Kidney tubule cell (primary cell): ENCODE measurements around the gene PCNX2.
"Not testable (repeated sequence)": the region's sequence is repeated elsewhere in the genome, so short reads cannot be mapped to it uniquely, and the experiment has no call there.

ENCODE experiments used
- DNase-seq: peaks from one replicate; pipeline ENCODE4 v3.0.0-alpha.2; 2018; ENCODE audit warnings: low spot score

PCNX2 gene

DNA sequence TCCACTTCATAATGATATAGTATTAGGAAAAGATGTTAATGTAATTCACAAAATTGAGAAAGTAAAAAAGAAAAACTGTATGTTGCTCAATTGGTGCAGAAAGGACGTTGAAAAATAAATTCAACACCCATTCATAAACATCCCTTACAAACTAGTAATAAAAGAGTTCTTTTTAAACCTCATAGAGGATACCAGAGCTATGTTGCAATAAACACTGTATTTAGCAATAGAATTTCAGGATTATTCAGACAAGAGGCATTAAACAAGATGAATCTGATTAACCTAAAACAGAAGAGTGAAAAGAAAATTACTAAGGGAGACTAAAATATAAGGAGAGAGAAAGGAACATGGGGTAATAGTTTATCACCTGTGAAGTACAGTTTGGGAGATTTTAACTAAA is 190.3 kb downstream of the PCNX2 start:
- DNase-seq, result no peak

DNA sequence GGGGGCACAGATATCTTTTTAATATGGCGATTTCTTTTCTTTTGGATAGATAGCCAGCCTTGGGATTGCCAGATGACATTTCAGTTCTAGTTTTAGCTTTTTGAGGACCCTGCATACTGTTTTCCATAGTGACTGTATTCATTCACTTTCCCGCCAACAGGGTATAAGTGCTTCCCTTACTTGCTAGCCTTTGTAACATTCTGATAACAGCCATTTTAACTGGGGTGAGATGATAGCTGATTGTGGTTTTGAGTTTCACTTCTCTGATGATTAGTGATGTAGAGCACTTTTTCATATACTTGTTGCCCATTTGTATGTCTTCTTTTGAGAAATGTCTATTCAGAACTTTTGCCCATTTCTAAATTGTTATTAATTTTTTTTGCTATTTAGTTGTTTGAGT is 193.2 kb downstream of the PCNX2 start:
- DNase-seq, result no peak

DNA sequence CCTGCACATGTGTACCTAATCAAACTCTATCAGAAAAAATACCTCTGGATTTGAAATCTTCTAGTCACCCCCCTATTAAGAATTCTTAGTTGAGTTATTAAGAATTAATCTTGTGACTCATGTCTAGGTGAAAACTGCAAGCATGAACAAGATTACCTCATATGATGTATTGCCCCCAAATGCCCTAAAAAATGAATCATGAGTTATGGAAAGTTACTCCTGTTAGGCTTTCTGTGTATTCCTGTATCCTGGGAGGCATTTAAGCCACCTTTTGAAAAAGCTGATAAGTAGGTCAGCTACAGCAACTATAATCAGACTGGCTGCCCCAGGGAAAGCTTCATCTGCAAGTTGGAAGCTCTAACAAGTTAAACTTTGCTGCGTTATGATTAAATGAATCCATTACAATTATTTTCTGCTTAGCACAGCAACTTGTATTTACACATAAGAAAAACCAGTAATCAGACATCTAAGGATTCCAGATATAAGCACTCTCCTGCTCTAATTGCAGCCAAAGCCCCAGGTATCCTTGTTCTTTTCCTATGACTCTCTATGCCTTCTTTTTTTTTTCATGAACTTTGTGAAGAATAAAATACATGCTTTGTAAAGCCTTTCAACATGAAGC is 197.5 kb downstream of the PCNX2 start:
- DNase-seq, result peak; percentile 96

DNA sequence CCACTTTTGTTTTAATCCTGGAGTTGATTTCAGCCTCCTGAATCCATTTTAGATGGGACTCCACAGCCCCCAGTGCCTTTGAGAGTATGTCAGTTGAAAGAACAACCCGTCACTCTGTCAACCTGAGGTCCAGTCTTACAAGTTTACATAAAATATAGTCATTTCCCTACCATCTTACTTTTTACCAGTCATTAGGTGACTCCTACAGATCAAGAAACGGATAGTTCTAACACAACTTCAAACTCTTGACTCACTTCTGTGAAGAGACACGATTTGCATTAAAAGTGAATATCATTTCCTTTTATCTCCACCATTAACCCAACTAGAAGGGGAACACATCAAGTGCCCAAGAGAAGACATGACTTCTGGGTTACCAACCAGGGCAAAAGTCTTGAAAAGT is 198.0 kb downstream of the PCNX2 start:
- no peak for DNase-seq

GRCh38 chr1:233094691-233095090 is 200.8 kb downstream of the PCNX2 start:
- peak; percentile 54 for DNase-seq

DNA sequence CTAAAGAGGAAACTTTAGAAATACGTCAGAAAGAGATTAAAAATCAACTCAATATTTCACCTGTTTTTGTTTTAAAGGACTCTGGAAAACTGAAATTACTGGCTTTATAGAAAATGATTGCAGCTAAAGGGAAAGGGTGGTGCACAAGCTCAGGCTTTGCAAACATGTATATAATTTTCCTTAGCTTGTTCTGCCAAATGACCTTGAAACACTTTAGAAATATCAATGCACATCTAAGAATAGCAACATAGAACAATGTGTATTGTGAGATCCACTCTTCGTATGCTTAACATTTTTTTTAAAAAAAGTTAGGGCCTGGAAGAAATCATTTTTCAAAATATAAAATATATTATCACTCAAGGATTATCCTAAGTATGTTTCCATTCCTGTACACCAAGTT is 201.3 kb downstream of the PCNX2 start:
- no peak for DNase-seq

DNA sequence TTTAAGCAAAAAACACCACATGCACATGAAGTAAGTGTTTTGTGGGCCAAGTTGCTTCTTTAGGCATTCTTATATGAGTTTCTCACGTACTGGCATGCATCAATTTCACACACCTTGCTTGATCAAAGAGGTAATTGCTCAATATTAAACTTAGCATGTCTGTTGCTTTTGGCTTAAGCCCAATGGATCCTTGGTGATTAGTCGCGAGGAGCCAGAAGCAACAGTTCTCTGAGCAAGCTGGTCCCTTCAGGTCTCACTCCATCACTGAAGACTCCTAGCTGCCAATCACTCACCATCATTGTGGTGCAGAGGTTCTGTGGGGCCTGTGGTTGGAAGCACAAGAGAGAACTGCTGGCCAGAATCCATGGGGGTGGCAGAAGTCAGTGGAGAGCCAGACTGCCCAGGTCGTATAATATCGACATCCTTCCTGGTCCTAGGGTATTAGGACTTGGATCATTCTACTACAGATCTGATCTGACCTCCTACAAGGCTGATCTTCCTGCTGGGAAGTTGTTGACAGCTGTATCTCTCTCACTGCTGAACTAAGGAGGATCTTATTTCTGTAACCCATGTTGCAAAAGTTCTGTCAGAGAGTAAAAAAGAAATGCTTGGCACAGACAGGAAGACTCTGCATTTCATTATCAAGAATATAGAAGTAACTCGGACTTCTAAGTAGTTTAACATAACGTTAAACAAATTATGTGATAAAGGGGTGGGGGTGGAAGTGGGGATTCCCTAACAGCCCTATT is 204.6 kb downstream of the PCNX2 start:
- DNase-seq, result no peak

DNA sequence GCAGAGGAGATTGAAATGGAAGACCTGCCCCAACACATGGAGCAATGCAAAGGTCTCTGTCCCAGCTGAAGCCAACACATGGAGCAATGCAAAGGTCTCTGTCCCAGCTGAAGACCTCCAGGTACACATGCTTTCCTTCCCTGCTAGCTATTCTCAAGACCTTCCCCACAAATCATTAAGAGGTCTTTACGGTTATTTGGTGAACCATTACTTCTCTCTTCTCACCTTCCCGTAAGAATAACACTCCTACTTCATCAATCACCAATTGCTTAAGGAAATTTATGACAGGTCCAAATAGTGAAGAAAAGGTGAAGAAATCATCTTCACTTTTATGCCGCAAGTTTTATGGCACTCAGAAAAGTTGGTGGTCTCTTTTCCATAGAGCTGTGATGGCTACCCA is 206.3 kb downstream of the PCNX2 start:
- DNase-seq, result no peak

- DNase-seq, result no peak
These were observed 206.9 kb downstream of the PCNX2 start for GRCh38 chr1:233088613-233089012.

- no peak for DNase-seq
These were observed 208.3 kb downstream of the PCNX2 start for GRCh38 chr1:233086961-233087881.

- DNase-seq, result no peak
These were observed 210.0 kb downstream of the PCNX2 start for GRCh38 chr1:233085566-233085965.

- DNase-seq, result no peak
These were observed 212.6 kb downstream of the PCNX2 start for GRCh38 chr1:233082778-233083550.

DNA sequence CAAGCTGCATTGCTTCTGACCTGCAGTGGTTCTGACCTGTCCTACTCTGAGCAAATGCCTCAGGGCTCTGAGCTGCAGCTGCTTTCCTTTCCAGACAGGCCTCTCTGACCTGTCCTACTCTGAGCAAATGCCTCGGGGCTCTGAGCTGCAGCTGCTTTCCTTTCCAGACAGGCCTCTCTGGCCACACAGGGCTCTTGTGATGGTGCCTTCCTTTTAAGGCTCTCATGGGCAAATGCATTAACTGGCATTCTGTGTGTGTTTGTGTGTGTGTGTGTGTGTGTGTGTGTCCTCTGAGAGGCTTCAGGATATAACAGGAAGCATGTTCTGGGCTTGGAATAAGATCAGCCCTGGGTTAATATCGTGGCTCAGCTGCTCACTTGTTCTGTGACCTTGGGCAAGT is 213.8 kb downstream of the PCNX2 start:
- peak; percentile 25 for DNase-seq

DNA sequence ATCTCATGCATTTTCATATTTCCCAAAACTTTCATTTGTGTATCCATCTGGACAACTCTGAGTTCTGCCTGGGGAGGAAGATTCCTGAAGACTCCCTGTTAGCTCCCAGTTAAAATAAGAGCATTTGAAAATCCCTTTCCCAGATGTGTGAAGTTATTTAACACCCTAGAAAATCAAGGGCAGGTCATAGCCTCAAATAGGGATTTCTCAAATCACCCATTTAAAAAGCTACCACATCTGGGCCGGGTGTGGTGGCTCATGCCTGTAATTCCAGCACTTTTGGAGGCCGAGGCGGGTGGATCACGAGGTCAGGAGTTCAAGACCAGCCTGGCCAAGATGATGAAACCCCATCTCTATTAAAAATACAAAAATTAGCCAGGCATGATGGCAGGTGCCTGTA is 214.7 kb downstream of the PCNX2 start:
- not testable (repeated sequence) for DNase-seq

DNA sequence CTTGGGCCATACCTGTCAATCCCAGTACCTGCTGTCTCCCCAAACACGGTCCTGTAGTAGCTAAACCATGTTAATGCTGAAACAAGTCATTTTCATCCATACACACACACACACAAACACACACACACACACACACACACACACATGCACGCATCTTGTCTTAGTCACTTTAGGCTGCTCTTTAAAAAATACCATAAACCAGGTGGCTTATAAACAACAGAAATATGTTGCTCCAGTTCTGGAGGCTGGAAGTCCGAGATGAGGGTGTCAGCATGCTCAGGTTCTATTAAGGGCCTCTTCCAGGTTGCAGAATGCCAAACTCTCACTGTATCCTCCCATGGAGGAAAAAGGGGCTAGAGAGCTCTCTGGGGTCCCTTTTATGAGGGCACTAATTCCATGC is 215.2 kb downstream of the PCNX2 start:
- DNase-seq, result no peak

- no peak for DNase-seq
These were observed 216.0 kb downstream of the PCNX2 start for GRCh38 chr1:233079574-233079973.

DNA sequence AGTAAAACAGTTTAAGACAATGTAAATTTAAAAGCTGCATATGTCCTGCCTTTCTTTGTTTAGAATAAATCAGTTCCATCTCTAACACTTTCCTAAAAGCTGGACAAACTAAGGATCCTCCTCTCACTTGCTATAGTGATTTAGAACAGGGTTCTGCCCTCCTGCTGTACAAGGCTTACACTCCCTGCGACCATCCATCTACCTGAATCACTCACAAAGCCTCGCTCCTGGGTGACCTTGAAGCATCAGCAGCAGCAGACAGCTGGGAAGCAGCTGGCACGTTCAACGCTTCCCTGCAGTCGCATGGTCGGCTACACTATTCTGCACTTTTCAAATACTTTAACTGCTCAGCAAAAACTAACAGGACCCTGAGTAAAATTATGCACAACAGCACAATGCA is 217.1 kb downstream of the PCNX2 start:
- no peak for DNase-seq

DNA sequence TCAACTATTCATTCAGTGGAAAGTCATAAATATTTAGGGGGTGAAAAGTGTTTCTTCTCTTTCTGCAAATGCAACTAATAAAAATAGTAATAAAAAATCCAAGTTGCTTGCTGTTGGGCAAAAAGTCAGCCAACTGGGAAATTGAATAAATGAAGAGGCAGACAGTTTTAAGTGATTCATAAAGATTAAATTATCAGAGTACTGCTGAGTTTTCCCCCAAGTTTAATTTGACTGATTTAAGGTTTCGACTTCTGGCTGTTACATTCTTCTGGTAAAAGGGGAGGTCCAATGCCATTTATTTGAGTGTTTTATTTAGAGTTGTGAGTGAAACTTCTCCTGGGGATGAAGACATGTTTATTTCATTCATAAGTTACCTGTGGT is 219.6 kb downstream of the PCNX2 start:
- DNase-seq, result no peak

DNA sequence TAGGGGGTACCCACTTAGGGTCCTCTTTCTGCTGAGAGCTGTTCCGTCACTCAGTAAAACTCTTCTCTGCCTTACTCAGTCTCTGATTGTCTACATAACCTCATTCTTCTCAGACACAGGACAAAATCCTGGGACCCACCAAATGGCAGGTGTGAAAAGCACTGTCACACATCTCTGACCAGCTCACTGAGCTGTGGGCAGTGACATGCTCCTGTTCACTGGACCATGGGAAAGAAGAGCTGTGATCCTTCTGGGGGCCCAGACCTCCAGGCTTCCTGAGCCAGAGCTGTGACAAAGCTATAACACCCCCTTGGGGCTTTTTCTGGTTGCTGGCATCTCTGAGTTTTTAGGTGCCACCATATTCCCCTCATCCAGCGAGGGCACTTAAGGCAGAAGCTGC is 229.4 kb downstream of the PCNX2 start:
- peak; percentile 49 for DNase-seq

- DNase-seq, result no peak
These were observed 229.8 kb downstream of the PCNX2 start for GRCh38 chr1:233065685-233066084.

GRCh38 chr1:233064988-233065387 is 230.5 kb downstream of the PCNX2 start:
- no peak for DNase-seq

GRCh38 chr1:233063462-233063861 is 232.1 kb downstream of the PCNX2 start:
- DNase-seq, result no peak
